Cerebellar nuclear complex (tissue), 1 donor: Measurements from ENCODE around the gene TNFRSF19.

ENCODE experiments used
- DNase-seq, 2 experiments: peaks; one replicate each; lab custom pipeline; 2025; lab: John Stamatoyannopoulos, UW

TNFRSF19 gene

GRCh38 chr13:23628250-23628649 lies 58.0 kb downstream of the TNFRSF19 start:
- DNase-seq: no peak

DNA sequence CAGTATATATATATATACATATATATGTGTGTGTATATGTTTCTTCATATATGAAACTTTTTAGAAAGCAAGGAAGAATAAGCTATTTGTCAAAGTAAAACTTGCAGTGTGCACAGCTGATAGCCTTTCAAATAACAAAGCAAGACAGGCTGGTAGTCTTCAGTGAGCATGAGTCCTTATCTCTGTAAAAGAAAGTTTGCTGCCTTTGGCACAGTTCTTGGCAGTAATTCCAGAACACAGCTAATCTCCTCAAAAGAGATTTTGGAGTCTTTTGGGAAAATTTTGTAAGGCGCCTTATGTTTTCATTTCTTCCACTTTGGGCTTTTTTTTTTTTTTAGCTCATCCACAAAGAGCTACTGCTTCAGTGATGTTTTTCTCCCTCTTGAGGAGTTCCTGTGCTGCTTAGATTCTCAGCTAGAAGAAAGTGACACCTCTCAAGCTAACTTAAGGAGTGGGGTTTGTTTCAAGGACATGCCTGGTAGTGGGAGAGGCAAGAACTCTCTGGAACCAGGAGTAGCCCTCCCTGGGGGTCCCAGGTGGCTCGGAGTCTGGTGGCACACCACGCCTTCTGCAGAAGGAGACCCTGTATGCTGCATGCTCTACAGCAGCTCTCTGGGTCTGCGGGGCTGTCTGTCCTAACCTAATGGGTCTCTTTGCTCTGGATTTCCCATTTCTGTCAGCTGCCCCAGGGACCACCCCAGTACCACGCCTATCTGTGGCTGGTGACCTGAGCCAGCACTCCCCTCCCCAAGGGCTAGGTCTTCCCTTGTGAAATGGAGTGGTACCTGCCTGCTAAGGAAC lies 58.8 kb downstream of the TNFRSF19 start:
- no peak for DNase-seq

GRCh38 chr13:23629566-23630272 lies 59.5 kb downstream of the TNFRSF19 start:
- no peak for DNase-seq

GRCh38 chr13:23630349-23631093 lies 60.3 kb downstream of the TNFRSF19 start:
- DNase-seq: no peak

DNA sequence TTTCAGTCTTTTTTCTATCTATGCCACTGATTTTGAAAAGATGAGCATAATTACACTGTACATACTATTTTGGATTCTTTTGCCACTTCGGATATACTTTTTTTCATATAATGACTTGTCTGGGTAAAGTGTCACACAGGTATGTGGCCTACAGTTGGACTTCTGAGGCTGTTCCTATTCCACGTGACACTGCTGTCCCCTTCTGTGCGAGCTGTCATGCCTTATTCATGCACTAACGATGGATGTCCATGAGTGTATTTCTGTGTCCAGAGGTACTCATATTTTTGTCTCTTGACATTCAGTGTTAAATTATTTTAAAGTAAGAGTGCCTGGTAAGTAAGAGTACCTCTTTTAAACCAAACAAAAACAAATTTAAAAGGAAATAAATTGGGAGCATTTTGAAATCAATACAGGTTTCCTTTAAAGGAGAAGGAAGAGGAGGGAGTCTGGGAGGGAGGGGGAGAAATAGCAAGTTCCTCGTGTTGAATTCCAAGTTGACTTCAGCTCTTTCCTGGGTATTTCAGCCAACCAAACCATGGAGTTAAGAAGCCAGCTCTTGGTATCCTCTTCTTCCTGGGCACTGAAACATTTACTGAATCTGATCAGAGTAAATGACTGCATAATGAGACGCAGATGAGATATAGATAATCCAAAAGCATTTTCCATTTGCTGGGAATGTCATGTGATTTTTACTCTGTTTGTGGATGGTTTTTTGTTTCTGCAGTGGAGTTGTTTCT lies 61.3 kb downstream of the TNFRSF19 start:
- no peak for DNase-seq

DNA sequence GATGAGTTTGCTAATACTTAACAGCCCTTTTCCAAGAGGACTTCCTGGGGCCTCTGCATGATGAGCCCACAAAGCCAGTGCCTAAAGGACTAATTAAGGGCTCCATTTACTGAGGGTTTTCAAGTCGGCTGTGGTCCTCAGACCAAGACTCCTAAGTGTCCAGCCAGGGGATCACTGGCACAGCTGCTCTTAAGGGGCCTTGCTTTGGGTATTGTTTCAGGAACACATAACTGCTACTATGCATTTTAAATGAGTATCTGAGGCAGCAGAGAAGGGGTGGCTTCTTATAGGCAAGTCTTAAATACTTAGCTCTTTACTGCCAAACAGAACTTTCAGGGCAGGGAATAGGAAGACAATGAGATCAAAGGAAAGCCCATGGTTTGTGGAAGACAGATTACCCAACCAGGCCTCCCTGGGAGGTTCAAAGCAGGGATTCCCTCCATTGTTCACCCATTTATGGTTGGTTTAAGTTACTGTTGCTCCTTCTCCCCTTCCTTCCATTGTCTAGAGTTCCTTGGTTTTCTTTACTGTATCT lies 61.9 kb downstream of the TNFRSF19 start:
- DNase-seq: no peak

DNA sequence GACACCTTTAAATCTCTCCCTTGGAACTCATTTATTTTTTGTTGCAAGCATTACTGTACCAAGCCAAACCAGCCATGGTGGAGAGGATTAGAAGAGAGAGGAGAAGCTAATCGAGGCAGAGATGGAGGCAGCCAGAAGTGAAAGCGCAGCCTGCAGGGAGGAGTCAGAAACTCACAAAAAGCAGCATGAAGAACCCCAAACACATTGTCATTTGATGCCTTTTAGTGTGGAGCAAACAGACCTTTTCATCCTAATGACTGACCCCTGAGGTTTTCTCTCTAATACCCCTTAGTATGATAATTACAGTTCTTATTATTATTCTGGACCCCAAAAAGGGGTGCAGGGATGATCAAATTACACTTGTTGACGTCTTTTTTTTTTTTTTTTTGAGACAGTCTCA lies 62.5 kb downstream of the TNFRSF19 start:
- DNase-seq: no peak

DNA sequence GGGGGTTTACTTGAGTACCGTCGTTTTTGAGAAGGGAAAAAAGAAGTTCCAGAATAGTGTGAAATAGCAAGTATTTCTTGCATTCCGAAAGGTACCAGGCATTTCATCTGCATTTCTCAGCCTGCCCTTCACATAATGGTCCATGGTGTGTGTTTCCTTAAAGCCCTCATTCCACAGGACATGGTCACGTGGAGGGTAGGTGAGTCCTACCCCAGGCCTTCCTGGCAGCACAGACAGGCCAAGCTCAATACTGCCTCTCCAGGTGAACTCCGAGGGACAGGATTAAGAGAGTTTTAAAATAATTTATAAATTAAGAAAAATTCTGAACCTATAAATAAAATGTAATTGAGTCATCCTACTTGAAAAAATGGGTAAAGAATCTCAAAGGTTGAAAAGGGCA lies 64.7 kb downstream of the TNFRSF19 start:
- no peak for DNase-seq

GRCh38 chr13:23636360-23636759 lies 66.1 kb downstream of the TNFRSF19 start:
- DNase-seq: no peak

GRCh38 chr13:23637829-23638228 lies 67.6 kb downstream of the TNFRSF19 start:
- no peak for DNase-seq

- no peak for DNase-seq
Observed at GRCh38 chr13:23639674-23640073, 69.5 kb downstream of the TNFRSF19 start.

- DNase-seq: no peak
Observed at GRCh38 chr13:23642110-23642509, 71.9 kb downstream of the TNFRSF19 start.

GRCh38 chr13:23643338-23644125 lies 73.3 kb downstream of the TNFRSF19 start:
- DNase-seq: no peak

GRCh38 chr13:23644126-23644419 lies 73.9 kb downstream of the TNFRSF19 start:
- no peak for DNase-seq

DNA sequence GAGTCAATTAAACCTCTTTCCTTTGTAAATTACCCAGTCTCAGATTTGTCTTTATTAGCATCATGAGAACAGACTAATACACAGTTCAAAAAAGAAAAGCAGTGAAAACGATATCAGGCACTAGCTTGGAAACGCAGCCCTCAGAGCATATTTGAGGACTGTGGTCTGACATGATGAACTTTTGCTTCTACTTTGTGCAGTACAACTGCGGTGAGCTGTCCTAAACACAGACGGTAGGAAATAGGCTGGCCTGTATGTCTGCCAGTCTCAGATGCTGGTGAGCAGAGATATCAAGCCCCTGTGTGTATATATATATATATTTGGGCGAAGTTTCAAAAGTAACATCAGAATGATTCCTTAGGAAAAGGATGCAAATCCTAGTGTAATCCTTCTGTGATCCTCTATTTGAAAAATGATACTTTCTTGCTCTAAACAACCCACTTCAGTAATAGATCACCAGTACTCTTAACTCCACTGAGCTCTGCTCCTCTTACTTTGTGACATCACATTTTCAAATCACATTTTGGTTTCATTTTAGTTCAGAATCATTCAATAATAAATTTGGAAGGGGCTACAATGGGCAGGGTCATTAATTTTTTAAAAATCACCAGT lies 74.4 kb downstream of the TNFRSF19 start:
- no peak for DNase-seq

DNA sequence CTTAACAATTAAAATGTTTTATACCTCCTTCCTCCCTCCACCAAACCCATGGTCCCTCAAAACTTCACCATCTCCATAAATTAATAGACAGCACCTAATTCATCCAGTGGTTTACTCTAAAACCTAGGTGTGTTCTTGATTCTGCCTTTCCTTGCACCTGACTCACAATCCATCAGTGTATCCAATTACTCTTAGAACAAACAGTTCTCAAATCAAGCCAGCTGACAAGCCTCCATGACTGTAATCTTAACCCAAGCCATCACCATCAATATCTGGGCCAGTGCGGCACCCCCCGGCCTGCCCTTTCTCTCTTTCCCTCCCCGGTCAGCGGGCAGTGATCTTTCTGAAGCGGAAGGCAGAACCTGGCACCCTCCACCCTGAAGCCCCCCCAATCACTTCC lies 75.6 kb downstream of the TNFRSF19 start:
- DNase-seq: no peak

DNA sequence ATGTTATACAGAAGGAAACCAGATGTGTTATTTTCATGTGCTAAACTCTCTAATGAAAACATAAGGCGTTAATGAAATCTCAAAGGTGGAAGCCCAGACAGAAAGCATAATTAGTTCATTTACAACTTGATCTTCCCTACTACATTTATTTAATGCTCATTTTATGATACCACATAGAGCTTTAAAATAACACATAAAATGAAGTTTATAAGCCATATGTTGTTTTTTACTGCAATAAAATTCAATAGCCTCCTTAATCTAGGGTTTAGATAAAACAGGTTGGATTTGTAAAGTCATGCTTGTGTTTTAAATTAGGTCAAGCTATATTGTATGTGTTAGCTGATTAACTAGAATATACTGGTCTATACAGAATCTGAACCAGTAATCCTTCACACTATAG lies 81.2 kb downstream of the TNFRSF19 start:
- DNase-seq: no peak

DNA sequence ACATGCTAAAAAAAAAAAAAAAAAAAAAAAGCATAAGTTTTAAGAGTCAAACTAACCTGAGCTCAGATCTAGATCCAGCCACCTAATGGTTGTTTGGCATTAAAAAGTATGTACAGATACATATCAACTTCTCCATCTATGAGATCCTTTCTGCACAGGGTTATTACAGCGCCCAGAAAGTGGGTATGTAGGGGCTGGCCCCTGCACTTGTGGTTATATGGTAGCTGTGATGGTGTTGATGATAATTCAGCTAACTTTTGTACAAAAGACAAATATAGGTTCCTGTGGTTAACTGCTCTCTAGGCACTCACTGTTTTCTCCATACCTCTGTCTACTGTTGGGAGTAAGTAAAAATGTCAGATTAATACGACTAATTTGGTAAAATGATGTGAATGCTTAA lies 81.7 kb downstream of the TNFRSF19 start:
- DNase-seq: no peak

GRCh38 chr13:23652909-23653726 lies 82.9 kb downstream of the TNFRSF19 start:
- DNase-seq: no peak
